ENCODE data around the gene TBX18. TPM values are rescaled to one million over a fixed set of nuclear protein-coding genes. Genes with fewer than 3 reads are reported as not detected.
A peak's percentile ranks its signal among the peaks of the same experiment; 100 is the strongest.

The TBX18 gene
- total RNA-seq, 1 experiment from 2014 or later: 26.8 TPM

- no peaks in the 10 kb centered on the region for H3K9me3 ChIP-seq (replicated peaks)
- H3K27me3 ChIP-seq: no peaks in the 10 kb centered on the region
- H3K4me3 ChIP-seq: no peak overlapping the region
- H3K4me1 ChIP-seq: no peaks in the 10 kb centered on the region
- H3K36me3 ChIP-seq: no peaks in the 10 kb centered on the region
- H3K27ac ChIP-seq: no peak overlapping the region
- no peak for DNase-seq
Observed at GRCh38 chr6:84688141-84688873, 76.1 kb downstream of the TBX18 start.

GRCh38 chr6:84687431-84687830, 77.0 kb downstream of the TBX18 start:
- no peak overlapping the region for H3K27ac ChIP-seq
- no peak overlapping the region for H3K4me3 ChIP-seq
- no peaks in the 10 kb centered on the region for H3K27me3 ChIP-seq
- no peaks in the 10 kb centered on the region for H3K9me3 ChIP-seq (replicated peaks)
- H3K4me1 ChIP-seq: no peaks in the 10 kb centered on the region
- DNase-seq: no peak
- no peaks in the 10 kb centered on the region for H3K36me3 ChIP-seq

- no peaks in the 10 kb centered on the region for H3K9me3 ChIP-seq (replicated peaks)
- no peak overlapping the region for H3K4me3 ChIP-seq
- H3K4me1 ChIP-seq: no peaks in the 10 kb centered on the region
- H3K36me3 ChIP-seq: no peaks in the 10 kb centered on the region
- DNase-seq: peak in 1 of 2 experiments; percentile 70
- H3K27me3 ChIP-seq: no peaks in the 10 kb centered on the region
- H3K27ac ChIP-seq: no peak overlapping the region
Observed at GRCh38 chr6:84685983-84686584, 78.3 kb downstream of the TBX18 start.

- Histone ChIP-seq H3K9me3 (replicated peaks) (no peaks in the 10 kb centered on the region), H3K27me3 (no peaks in the 10 kb centered on the region), H3K27ac (no peak overlapping the region), H3K36me3 (no peaks in the 10 kb centered on the region), H3K4me1 (no peaks in the 10 kb centered on the region), H3K4me3 (no peak overlapping the region)
- DNase-seq: no peak
Observed at GRCh38 chr6:84681693-84682326, 82.6 kb downstream of the TBX18 start.

GRCh38 chr6:84675651-84676050, 88.7 kb downstream of the TBX18 start:
- Histone ChIP-seq H3K27me3 (no peaks in the 10 kb centered on the region), H3K27ac (no peak overlapping the region), H3K9me3 (replicated peaks) (no peaks in the 10 kb centered on the region), H3K4me1 (no peaks in the 10 kb centered on the region), H3K36me3 (no peaks in the 10 kb centered on the region), H3K4me3 (no peak overlapping the region)
- no peak for DNase-seq

- Histone ChIP-seq H3K4me1 (no peaks in the 10 kb centered on the region), H3K4me3 (no peak overlapping the region), H3K36me3 (no peaks in the 10 kb centered on the region), H3K27me3 (no peaks in the 10 kb centered on the region), H3K27ac (no peak overlapping the region), H3K9me3 (replicated peaks) (no peaks in the 10 kb centered on the region)
- no peak for DNase-seq
Observed at GRCh38 chr6:84674395-84674794, 90.0 kb downstream of the TBX18 start.

- peak in 1 of 2 experiments; percentile 34 for DNase-seq
- H3K27ac ChIP-seq: no peak overlapping the region
Observed at GRCh38 chr6:84671183-84671582, 93.2 kb downstream of the TBX18 start.

DNA sequence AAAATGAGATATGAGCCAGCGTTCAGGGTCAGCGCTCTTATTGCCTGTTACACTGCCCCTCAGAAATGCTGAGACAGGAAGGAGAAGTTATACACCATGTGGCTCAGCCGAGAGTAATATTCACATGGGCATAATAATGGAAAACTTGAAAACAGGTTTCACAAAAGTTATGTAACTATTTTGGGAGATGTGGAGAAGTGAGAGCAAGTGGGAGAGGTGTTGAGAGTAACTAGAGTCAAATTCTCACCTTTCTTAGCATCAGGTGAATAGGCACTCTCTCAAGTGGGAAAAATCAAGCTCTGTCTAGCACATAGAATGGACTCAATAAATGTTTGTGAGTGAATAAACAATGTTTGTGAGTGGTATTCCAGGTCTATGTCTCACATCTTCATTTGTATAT, 94.5 kb downstream of the TBX18 start:
- Histone ChIP-seq H3K4me3 (no peak overlapping the region), H3K36me3 (no peaks in the 10 kb centered on the region), H3K4me1 (no peaks in the 10 kb centered on the region), H3K27me3 (no peaks in the 10 kb centered on the region), H3K27ac (no peak overlapping the region), H3K9me3 (replicated peaks) (no peaks in the 10 kb centered on the region)
- DNase-seq: no peak

More at GRCh38 chr6:84671183-84671582, 93.2 kb downstream of the TBX18 start:
- H3K9me3 ChIP-seq (replicated peaks): no peaks in the 10 kb centered on the region
- no peak overlapping the region for H3K4me3 ChIP-seq
- H3K4me1 ChIP-seq: no peaks in the 10 kb centered on the region
- no peaks in the 10 kb centered on the region for H3K27me3 ChIP-seq
- no peaks in the 10 kb centered on the region for H3K36me3 ChIP-seq

DNA sequence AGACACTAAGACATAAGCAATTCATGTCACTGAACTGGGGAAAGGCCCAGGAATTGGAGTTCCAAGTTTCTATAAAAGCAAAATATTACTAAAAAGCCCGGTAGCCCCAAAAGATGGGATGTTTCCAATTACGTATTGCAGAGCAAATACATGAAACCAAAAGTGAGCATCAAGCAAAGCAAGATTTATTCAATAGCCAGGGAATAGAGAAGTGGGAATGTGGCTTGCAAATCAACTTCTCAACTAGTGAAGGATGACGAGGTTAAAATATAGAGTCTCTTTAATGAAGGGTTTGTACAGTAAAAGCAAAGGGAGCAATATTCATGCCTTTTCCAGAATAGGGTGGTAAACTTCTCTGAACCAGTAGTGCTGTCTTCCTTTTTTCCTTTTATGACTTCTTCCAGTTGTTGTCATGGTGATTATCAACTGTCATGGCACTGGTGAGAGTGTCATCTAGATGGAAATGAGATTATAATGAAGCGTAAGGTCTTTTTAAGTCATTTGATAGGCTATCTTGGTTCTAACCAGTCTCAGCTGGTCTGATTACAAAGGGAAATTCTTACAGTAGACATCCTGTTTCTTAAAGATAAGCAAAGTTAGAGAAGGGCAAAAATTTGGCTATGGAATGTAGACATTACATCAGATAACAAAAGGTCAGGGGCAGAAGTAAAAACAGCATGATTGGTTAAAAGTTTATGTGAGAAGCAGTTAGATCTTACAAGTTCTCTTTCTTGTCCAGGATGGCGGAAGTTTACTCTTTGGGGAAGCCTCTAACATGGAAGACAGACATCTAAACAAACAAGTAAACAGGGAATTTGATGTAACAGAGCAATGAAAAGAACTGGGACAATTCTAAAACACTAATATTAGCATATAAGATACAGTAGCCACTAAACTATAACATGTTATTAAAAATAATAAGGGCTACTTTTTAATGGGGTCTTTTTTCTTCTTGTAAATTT, 96.9 kb downstream of the TBX18 start:
- no peaks in the 10 kb centered on the region for H3K9me3 ChIP-seq (replicated peaks)
- no peak for DNase-seq
- no peak overlapping the region for H3K27ac ChIP-seq
- H3K4me3 ChIP-seq: no peak overlapping the region
- H3K4me1 ChIP-seq: no peaks in the 10 kb centered on the region
- no peaks in the 10 kb centered on the region for H3K36me3 ChIP-seq
- H3K27me3 ChIP-seq: no peaks in the 10 kb centered on the region

GRCh38 chr6:84665401-84665800, 99.0 kb downstream of the TBX18 start:
- Histone ChIP-seq H3K27me3 (no peaks in the 10 kb centered on the region), H3K9me3 (replicated peaks) (no peaks in the 10 kb centered on the region)
- no peak for DNase-seq

GRCh38 chr6:84663866-84664265, 100.5 kb downstream of the TBX18 start:
- Histone ChIP-seq H3K9me3 (replicated peaks) (no peaks in the 10 kb centered on the region), H3K27me3 (no peaks in the 10 kb centered on the region), H3K4me1 (no peaks in the 10 kb centered on the region), H3K4me3 (no peak overlapping the region), H3K36me3 (no peaks in the 10 kb centered on the region), H3K27ac (no peak overlapping the region)
- no peak for DNase-seq

More at GRCh38 chr6:84665401-84665800, 99.0 kb downstream of the TBX18 start:
- no peaks in the 10 kb centered on the region for H3K4me1 ChIP-seq
- H3K27ac ChIP-seq: no peak overlapping the region
- H3K36me3 ChIP-seq: no peaks in the 10 kb centered on the region
- no peak overlapping the region for H3K4me3 ChIP-seq

DNA sequence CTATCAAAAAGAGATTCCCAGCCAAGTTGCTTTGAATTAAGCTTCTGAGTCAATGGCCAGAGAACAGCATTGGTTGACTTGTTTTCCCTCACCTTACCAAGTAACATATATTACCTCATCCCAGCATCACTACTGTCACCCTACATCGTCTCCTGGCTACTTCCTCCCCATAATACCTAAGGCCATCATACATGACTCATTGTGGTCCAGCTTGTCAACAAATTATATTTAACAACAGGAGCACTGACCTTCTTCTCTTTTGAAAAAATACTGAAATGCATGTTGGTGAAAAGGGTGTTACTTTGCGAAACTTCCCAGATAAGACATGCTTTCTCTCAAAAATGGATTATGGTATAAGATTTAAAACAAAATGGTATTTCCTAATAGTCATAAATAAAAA, 106.9 kb downstream of the TBX18 start:
- peaks cover 6% of the 10 kb centered on the region for H3K4me1 ChIP-seq
- H3K27me3 ChIP-seq: no peaks in the 10 kb centered on the region
- no peak overlapping the region for H3K27ac ChIP-seq
- H3K4me3 ChIP-seq: no peak overlapping the region
- H3K36me3 ChIP-seq: no peaks in the 10 kb centered on the region
- no peaks in the 10 kb centered on the region for H3K9me3 ChIP-seq (replicated peaks)
- no peak for DNase-seq

- no peak overlapping the region for H3K4me3 ChIP-seq
Observed at GRCh38 chr6:84657025-84657424, 107.4 kb downstream of the TBX18 start.

GRCh38 chr6:84653027-84653551, 111.3 kb downstream of the TBX18 start:
- no peak for DNase-seq
- Histone ChIP-seq H3K4me3 (no peak overlapping the region), H3K4me1 (peaks cover 13% of the 10 kb centered on the region), H3K27ac (no peak overlapping the region), H3K27me3 (no peaks in the 10 kb centered on the region), H3K9me3 (replicated peaks) (no peaks in the 10 kb centered on the region), H3K36me3 (no peaks in the 10 kb centered on the region)

More at GRCh38 chr6:84657025-84657424, 107.4 kb downstream of the TBX18 start:
- H3K36me3 ChIP-seq: no peaks in the 10 kb centered on the region
- H3K9me3 ChIP-seq (replicated peaks): no peaks in the 10 kb centered on the region
- DNase-seq: no peak
- H3K27ac ChIP-seq: no peak overlapping the region
- H3K4me1 ChIP-seq: peaks cover 10% of the 10 kb centered on the region
- no peaks in the 10 kb centered on the region for H3K27me3 ChIP-seq
